SU-DHL-6 (cell line): ENCODE measurements around the gene GRAP.

Source experiments
- EZH2phosphoT487 ChIP-seq: fragments of 200-600 bp; sonication (generic), shearing (Covaris generic); conservative IDR thresholded peaks from 2 replicates; pipeline ENCODE4 v1.6.1; 2018; ENCODE audit warnings: mild to moderate bottlenecking, antibody characterized with exemption, low read length, moderate library complexity, mixed read lengths
- TF ChIP-seq, protein P1 (sequence below): fragments of 200-600 bp; sonication (generic); IDR thresholded peaks from one replicate; pipeline ENCODE4 v1.5.1; 2017; ENCODE audit warnings: antibody characterized with exemption, mild to moderate bottlenecking, low read length, moderate library complexity; ENCODE audit not compliant: insufficient read depth, poor library complexity, severe bottlenecking

DNA sequence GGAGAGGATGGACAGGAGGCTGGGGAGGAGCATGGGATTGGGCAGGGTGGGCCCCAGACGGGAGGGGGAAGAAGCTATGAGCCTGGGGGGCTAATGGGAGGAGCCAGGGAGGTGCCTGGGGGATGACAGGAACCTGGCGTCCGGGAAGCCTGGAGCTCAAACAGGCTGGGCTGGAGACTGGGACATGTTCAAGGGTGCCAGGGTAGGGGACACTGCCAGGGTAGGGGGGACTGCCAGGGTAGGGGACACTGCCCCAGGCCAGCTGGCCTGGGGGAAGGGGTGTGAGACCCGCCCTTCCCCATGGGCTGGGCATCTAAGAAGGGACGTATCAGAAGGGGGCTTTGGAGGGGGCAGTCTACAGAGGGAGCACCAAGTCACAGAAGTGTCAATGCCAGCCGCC, 35.2 kb downstream of the GRAP start:
- TF ChIP-seq, protein P1, sequence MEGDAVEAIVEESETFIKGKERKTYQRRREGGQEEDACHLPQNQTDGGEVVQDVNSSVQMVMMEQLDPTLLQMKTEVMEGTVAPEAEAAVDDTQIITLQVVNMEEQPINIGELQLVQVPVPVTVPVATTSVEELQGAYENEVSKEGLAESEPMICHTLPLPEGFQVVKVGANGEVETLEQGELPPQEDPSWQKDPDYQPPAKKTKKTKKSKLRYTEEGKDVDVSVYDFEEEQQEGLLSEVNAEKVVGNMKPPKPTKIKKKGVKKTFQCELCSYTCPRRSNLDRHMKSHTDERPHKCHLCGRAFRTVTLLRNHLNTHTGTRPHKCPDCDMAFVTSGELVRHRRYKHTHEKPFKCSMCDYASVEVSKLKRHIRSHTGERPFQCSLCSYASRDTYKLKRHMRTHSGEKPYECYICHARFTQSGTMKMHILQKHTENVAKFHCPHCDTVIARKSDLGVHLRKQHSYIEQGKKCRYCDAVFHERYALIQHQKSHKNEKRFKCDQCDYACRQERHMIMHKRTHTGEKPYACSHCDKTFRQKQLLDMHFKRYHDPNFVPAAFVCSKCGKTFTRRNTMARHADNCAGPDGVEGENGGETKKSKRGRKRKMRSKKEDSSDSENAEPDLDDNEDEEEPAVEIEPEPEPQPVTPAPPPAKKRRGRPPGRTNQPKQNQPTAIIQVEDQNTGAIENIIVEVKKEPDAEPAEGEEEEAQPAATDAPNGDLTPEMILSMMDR = no peak
- no peak for TF ChIP-seq EZH2phosphoT487
